NB4 (cell line): ENCODE data around the gene RBM43.

Experiments used
- CTCF ChIP-seq: IDR thresholded peaks from one replicate; pipeline ENCODE4 v1.5.1; 2012; ENCODE audit warnings: low read depth, low read length
- MYC ChIP-seq: IDR thresholded peaks from 2 replicates; pipeline ENCODE4 v1.6.1; 2011; ENCODE audit warnings: low read depth, low read length
- POLR2A ChIP-seq: IDR thresholded peaks from 2 replicates; pipeline ENCODE4 v1.6.1; 2011; ENCODE audit warnings: mild to moderate bottlenecking; ENCODE audit not compliant: insufficient read length; ENCODE audit errors: extremely low read depth
- TF ChIP-seq, protein P1 (sequence below): IDR thresholded peaks from 2 replicates; pipeline ENCODE4 v1.6.1; 2011; ENCODE audit warnings: low read depth, low read length

DNA sequence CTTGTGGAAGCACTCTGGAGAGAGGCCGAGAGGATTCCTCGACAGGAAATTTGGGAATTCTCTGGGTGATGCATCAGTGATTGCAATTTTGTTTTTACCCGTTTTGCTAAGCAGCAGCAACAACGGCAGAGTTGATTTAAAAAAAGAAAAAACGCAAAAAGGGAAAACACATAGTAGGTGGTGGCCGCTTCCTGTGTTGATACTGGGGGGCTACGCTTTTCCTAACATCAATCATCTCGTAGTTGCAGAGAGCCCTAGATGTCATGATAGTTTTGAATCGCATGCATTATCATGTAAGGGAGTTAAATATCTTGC is 271 bp upstream of the RBM43 start:
- TF ChIP-seq CTCF, result no peak
- no peak for TF ChIP-seq POLR2A
- TF ChIP-seq, protein P1, sequence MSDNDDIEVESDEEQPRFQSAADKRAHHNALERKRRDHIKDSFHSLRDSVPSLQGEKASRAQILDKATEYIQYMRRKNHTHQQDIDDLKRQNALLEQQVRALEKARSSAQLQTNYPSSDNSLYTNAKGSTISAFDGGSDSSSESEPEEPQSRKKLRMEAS, result no peak
- TF ChIP-seq MYC, result no peak
